ENCODE measurements around the gene FSTL3.
"Not testable (repeated sequence)": the region's sequence is repeated elsewhere in the genome, so short reads cannot be mapped to it uniquely, and the experiment has no call there.

FSTL3 gene

DNA sequence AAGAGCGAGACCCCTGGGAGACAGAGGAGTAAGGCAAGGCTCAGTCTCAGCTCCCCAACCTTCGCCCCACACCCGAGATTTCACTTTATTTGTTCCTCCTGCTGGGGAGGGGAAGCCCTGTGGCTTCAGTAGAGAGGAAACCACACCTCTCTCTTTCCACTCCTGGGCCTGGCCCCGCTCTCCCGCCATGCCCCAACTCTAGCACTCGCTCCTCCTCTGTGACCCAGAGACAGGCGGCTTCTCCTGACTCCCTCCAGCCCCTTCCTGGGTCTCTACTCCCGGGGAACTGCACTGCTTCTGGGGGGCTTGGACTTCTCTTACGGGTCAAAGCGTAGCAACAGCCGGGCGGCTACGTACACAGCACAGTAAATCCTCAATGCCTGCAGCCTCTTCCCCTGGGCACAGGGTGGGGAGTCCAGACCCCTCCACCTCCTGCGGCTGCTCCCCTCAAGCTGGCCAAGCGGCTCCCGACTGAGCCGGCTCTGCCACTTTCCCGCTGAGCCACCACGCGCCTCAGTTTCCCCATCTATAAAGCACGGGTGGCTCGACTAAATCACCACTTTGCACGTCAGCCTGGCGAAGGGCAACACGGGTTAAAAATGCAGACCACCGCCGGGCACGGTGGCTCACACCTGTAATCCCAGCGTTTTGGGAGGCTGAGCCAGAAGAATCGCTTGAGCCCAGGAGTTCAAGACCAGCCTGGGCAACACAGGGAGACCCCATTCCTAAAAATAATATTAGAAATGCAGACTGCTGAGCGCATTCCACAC, 14.6 kb upstream of the FSTL3 start:
- peak; percentile 31 to 44 for DNase-seq

DNA sequence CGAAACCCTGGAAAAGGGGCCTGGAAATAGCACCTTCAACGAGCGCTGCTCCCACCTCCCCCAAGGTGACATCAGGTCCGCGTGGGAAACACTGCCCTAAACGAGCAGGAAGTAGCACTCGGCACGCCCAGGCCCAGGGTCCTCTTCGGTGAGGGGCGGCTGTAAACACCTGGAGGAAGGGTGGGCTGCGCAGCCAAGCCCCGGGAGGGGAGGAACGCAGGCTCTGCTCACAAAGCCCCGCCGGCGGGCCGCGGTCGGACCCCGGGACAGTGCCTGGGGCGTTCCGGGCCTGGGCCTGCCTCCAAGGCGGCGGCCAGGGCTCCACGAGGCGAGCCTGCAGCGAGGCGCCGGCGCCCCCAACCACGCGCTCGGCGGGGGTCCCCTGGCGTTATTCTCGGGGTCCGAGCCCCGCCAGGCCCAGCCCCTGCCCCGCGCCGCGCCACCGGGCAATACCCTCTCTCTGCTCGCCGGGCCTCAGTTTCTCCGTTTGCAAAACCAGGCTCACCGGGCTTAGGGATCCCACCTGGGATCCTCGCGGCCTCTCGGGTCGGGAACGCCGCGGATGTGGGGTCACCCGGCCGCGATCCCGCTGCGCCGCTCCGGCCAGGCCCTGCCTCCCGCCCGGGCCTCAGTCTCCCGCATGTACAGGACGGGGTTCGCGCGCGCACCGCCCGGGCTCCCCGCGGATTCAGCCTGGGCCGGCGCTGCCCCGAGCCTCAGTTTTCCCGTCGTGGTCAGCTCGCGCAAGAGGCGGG, 13.8 kb upstream of the FSTL3 start:
- DNase-seq: peak; percentile 11 to 43

DNA sequence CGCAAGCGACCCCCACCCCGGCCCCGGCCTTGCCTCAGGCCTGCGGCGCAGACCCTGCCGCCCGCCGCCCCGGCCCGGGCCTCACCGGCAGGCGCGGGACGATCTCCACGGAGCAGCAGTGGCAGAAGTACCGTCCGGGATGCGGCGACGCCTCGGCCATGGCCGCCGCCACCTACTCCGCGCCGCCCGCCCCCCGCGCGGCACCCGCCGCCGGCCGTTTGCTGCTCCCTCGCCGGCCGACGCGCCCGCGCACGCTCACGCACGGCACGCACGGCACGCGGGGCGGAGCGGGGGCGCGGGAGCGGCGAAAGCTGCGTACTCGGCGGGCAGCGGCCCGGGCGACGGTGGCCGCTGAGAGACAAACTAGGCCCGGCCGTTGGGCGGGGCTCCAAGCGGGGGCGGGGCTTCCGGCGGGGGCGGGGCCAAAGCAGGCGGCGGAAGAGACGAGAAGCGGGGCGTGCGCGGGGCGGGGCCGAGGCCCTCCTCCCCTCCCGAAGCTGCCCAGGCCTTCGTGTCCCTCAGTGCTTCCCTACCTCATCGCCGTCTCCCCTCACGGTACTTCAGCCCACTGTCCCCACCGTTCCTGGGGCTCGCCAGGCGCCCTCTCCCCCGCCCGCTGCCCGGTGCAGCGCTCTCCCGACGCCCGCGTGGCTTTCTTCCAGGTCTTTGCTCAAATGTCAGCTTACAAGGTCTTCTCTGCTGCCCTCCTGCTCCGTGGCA, 13.1 kb upstream of the FSTL3 start, which contains the start of gene RNF126:
RNF126 (minus strand) TSS at position 253 of the 720 bp plus-strand sequence; CDS start at position 160, 93 bp downstream.
- peak; percentile 77 to 80 for DNase-seq

DNA sequence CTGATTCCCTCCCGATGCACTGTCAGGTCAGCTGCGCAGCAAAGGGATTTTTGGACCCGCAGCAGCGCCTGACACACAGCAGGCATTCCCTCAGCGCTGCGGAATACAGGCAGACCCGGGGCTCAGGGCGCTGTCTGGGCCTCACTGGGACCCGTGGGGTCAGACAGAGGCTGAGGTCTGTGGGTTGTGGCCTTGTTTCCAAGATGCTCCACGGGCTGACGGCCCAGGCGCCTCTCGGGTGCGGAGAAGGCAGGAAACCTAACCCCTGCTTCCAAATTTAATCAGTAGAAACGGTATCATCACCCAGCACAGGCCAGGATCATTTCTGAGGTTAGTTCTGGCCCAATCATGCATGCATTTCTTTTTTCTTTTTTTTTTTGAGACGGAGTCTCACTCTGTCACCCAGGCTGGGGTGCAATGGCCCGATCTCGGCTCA, 12.5 kb upstream of the FSTL3 start:
- DNase-seq: no peak

DNA sequence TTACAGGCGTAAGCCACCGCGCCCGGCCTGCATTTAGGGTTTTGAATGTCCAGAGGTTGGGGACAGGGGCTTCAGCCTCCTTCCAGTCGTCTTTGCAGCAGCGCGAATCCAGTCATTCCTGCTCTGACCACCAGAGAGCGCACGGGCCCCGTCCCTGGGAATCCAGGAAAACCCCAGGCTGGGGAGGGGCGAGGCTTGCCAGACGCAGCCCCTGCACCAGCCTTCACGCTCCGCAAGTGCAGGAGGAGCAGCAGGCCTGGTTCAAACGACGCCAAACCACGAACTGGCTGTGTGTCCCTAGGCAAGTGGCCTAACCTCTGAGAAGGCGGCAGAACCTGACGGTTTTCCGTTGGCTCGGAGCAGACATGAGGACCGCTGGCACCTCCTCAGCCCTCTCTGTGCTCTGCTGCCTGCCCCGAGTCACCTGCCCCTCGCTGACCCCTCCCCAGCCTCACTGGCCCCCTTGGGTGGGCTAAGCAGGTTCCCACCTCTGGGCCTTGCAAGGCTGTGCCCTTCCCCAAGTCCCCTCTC, 11.2 kb upstream of the FSTL3 start:
- DNase-seq: peak; percentile 54 to 69

DNA sequence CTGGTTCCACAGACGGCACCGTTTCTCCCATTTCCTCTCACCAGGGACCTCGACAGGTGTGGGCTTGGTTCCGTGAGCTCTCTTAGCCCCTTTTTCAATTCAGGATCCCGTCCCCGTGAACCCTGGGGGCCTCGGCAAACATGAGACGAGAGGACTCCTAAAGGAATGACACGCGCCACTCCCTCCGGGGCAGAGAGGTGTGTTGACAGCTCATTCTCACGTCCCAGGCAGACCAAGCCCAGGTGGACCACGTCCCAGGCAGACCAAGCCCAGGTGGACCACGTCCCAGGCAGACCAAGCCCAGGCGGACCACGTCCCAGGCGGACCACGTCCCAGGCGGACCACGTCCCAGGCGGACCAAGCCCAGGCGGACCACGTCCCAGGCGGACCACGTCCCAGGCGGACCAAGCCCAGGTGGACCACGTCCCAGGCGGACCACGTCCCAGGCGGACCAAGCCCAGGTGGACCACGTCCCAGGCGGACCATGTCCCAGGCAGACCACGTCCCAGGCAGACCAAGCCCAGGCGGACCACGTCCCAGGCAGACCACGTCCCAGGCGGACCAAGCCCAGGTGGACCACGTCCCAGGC, 9.1 kb upstream of the FSTL3 start:
- DNase-seq: not testable (repeated sequence)

DNA sequence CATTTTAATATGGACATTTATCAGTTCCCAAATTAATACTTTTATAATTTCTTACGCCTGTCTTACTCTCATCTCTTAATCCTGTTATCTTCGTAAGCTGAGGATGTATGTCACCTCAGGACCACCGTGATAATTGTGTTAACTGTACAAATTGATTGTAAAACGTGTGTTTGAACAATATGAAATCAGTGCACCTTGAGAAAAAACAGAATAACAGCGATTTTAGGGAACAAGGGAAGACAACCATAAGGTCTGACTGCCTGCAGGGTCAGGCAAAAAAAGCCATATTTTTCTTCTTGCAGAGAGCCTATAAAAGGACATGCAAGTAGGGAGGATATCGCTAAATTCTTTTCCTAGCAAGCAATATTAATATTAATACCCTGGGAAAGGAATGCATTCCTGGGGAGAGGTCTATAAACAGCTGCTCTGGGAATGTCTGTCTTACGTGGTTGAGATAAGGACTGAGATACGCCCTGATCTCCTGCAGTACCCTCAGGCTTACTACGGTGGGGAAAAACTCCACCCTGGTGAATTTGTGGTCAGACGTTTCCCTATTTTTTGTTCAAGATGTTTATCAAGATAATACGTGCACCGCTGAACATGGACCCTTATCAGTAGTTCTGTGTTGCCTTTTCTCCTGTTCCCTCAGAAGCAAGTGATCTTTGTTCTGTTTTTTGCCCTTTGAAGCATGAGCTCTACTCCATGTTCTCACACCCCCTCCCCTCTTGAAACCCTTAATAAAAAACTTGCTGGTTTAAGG, 7.3 kb upstream of the FSTL3 start:
- not testable (repeated sequence) for DNase-seq

DNA sequence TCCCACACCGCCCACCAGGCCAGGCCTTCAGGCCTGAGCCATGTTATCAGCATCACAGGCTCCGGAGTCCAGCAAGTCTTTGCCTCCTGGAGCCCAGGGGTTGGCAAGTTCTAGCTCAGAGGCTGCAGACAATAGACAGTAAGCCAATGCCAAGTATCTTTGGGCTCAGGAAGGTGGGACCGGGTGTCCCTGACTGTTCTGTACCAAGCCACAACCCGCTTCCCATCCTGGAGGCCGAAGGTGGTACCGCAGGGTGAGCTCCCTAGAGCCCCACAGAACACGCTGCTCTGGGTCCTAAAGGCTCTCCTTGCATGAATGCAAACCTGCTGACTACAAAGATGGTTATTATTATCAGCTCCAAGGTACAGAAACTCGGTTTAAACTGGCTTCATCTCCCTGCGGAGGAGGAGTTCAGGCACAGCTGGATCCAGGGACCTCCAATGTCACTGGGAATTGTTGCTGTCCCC, 5.5 kb upstream of the FSTL3 start:
- no peak for DNase-seq

DNA sequence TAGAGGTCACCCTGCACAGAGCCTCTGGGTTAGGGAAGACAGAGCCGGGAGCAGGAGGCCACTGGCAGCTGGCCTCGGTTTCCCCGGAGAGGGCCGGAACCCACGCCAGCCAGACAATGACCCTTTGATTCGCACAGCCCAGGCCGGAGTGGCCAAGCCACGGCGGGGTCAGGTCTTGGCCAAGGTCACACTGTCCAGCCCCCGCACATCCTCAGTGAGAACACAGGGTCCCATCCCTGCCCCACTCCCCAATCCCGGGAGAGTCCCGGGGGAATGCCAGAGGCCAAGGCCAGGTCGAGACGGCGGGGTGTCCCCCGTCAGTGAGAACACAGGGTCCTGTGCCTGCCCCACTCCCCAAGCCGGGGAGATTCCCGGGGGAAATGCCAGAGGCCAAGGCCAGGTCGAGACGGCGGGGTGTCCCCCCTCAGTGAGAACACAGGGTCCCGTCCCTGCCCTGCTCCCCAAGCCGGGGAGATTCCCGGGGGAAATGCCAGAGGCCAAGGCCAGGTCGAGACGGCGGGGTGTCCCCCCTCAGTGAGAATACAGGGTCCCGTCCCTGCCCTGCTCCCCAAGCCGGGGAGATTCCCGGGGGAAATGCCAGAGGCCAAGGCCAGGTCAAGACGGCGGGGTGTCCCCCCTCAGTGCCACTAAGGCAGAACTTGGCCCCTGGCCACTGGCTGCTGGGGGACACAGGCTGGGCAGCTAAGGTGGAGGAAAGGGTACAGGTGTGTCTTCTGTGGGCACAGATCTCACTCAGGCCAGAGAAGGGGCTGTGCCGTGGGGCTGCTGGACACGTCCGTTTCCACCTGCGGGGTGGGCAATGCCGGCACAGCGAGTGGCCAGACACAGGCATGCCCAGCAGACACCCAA, 1.7 kb upstream of the FSTL3 start:
- DNase-seq: no peak

DNA sequence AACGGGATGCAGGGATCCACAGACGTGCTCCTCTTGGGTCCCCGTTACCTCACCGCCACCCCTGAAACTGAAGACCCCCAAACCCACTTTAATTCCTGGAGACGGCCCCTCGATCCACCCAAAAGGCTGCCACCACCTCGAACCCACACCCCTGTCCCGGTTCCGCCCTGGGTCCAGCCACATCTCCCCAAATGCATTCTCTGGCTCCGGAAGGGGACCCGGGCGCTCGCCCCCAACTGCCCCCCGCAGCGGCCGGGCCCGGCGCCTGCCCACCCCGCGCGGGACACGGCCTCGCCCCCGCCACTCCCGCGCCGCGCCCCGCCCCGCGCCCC, 219 bp upstream of the FSTL3 start:
- DNase-seq: no peak

DNA sequence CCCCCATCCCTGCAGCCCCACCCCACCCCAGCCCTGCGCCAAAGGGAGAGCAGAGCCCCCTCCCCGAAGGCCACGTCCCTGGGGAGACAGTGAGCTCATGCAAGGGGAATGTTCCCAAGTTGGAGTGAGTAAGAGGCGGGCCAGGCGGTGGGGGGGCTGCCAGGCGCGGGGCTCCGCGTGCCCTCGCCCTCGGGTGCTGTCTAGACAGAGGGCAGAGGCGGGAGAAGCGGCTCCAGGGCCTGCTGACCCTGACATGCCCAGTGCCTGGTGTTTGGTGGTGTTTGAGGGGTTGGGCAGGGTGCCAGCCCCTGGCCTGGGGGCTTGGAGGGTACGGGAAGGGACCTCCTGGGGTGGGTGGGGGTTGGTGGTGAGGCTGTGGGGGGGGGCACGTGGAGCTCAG, 1.0 kb downstream of the FSTL3 start:
- DNase-seq: no peak

DNA sequence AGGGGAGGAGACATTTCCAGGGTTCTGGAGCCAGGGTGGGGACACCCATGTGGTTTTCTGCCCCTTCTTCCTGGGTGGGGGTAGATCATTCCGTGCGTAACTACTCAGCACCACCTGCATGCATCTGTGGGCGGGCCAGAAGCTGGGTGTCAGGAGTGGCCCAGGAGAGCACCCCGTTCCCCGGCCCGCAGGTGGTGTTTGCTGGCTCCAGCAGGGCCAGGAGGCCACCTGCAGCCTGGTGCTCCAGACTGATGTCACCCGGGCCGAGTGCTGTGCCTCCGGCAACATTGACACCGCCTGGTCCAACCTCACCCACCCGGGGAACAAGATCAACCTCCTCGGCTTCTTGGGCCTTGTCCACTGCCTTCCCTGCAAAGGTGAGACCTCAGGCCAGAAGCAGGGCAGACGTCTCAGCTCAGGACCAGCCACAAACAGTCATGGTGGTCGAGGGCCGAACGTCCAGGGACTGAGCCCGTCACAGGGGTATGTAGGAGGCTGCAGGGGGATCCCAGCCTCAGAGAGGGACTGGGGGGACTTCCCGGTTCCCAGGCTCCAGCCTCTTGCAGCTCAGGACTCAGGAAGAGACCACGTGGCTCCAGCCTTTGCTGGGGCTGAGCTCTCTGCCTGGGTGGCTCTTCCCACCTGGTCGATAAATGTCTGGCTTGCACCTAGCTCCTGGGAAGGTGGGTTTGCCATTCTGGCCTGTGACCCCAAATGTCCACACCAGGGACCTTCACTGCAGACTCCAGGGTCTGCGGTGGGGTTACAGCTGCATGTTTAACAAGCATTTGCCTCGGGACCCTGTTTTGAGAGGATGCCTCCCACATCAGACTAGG, 1.6 kb downstream of the FSTL3 start:
- DNase-seq: no peak

DNA sequence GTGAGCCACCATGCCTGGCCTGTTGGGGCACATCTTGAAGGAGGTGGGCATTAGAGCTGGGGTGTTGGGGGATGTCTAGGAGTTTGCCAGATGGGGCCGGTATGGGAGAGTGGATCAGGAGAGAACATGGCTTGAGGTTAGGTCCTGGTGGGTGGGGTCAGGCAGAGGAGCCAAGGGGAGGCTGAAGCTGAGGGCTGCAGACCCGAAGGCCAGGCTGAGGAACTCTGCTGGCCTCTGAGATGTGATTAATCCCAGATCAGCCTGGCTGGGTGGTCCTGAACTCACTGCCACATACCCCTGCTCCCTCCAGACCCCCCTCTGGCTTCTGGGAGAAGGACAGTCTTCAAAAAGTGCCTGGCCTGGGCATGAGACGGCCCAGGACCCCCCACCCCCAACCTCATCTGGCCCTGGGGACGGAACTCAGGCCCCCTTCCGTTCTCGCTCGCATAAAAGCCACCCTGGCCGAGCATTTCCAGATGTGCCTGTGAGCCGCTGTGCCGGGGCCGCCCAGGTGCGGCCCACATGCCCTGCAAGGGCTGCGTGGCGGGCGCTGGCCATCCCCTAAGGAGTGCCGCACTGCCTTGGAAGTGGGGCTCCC, 2.7 kb downstream of the FSTL3 start:
- DNase-seq: no peak

DNA sequence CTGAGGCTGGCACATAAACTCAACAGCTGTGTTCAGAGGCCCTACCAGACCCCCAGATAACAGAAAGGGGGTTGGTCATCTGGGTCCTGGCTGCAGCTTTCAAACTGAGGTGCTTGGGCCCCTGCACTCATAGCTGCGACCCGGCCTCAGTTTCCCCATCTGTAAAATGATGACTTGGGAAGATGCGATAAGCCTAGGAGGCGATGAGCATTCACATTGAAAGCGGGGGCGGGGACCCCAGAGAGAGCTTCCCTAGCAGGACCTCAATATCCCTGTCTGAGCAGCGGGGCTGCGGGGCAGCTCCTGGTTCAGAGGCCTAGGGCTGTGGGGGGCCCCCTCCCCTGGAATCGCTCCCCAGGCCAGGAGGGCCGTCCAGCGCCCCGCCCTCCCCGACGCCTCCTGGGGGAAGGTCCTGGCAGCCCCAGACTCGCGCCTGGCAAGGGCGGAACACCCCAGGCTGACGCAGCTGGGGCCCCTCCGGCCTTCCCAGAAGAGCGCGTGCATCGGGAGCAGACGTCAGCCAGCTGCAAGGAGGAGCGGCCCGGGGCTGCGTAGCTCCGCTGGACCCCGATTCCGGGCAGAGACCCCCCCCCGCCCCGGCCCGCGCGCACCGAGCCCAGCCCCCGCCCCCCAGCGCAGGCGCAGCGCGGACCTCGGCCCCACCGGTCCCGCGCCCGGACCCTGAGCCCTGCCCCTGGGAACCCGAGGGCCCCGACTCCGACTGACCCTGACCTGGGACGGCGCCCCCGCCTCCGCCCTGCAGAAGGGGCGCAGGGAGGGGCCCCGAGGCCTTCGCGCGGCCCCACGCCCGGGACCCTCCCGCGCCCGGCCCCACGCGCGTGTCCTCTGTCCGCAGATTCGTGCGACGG, 3.5 kb downstream of the FSTL3 start:
- DNase-seq: no peak

DNA sequence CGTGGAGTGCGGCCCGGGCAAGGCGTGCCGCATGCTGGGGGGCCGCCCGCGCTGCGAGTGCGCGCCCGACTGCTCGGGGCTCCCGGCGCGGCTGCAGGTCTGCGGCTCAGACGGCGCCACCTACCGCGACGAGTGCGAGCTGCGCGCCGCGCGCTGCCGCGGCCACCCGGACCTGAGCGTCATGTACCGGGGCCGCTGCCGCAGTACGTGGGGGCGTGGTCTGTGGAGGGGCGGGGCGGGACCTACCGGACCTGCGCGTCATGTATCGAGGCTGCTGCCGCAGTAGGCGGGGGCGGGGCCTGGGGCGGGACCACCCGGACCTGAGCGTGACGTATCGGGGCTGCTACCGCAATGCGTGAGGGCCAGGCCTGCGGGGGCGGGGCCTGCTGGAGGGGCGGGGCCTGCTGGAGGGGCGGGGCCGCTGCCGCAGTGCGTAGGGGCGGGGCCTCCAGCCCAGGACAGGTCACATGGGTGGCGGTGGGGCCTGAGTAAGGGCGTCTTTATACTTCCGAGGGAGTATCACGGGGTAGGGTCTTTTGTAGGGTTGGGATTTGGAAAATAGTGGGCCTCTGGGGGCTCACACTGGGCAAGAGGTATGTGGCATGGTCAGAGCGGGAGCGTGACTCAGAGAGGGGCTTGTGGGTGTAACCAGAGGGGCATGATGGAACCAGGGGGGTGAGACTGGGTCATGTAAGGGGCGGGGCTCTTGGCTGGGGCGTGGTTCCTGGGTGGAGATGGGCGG, 4.3 kb downstream of the FSTL3 start:
- peak; percentile 94 for DNase-seq

DNA sequence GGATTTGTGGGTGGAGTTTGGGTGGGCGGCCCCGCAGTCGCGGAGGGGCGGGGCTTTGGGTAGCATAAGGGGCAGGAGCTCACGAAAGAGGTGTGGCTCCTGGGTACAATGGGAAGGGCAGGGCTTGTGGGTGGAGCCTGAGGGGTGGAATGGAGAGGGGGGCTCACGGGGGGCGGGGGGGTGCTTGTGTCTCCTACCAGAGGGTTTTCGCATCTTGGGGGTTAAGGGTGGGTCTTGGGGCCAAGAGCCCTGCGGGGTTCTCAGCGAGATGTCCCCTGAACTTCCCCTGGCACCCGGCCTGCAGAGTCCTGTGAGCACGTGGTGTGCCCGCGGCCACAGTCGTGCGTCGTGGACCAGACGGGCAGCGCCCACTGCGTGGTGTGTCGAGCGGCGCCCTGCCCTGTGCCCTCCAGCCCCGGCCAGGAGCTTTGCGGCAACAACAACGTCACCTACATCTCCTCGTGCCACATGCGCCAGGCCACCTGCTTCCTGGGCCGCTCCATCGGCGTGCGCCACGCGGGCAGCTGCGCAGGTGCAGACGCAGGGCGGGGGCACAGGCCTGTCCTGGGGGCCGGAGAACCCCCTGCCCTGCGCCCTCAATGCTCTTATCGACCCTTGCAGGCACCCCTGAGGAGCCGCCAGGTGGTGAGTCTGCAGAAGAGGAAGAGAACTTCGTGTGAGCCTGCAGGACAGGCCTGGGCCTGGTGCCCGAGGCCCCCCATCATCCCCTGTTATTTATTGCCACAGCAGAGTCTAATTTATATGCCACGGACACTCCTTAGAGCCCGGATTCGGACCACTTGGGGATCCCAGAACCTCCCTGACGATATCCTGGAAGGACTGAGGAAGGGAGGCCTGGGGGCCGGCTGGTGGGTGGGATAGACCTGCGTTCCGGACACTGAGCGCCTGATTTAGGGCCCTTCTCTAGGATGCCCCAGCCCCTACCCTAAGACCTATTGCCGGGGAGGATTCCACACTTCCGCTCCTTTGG, 5.1 kb downstream of the FSTL3 start:
- peak; percentile 82 to 87 for DNase-seq

All from AML-193 (cell line).